Adipose tissue (tissue), 3 donors: ENCODE data around the gene FBXO34. TPM values are rescaled to one million over a fixed set of nuclear protein-coding genes. Genes with fewer than 3 reads are reported as not detected.

ENCODE experiments used
- H3K27ac ChIP-seq: one replicate; pipeline ENCODE4 v1.5.1; 2013; ENCODE audit warnings: low read depth, low read length
- WGBS, 3 donors: extraction: QIAGEN DNeasy Blood & Tissue Kit; methylation state at CpG; one replicate each; pipeline ENCODE4 v1.1.7; 2013; 5-methylcytosine and 5-hydroxymethylcytosine counted together
- polyA plus RNA-seq, 3 donors: library from polyadenylated mRNA; stranded (reverse); fragments of 200-250 nt; gene quantifications; one replicate each; pipeline ENCODE4 v1.2.3, GENCODE V29; 2013
- donor health status: healthy with polysubstance abuse.
- donor health status: Bipolar disorder and iron deficiency.
- donor health status: healthy.

The FBXO34 gene, protein sequence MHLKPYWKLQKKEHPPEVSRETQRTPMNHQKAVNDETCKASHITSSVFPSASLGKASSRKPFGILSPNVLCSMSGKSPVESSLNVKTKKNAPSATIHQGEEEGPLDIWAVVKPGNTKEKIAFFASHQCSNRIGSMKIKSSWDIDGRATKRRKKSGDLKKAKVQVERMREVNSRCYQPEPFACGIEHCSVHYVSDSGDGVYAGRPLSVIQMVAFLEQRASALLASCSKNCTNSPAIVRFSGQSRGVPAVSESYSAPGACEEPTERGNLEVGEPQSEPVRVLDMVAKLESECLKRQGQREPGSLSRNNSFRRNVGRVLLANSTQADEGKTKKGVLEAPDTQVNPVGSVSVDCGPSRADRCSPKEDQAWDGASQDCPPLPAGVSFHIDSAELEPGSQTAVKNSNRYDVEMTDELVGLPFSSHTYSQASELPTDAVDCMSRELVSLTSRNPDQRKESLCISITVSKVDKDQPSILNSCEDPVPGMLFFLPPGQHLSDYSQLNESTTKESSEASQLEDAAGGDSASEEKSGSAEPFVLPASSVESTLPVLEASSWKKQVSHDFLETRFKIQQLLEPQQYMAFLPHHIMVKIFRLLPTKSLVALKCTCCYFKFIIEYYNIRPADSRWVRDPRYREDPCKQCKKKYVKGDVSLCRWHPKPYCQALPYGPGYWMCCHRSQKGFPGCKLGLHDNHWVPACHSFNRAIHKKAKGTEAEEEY
- polyA plus RNA-seq = 1 to 10 TPM; 4.9 to 7.8 (median 6.6) TPM

- 1 to 2% (median 2%) methylated on average over 34 to 49 of the region's 49 CpGs for WGBS, 3 donors
- peak within 1 kb of the TSS; percentile 90 for H3K27ac ChIP-seq
Measured at GRCh38 chr14:55270832-55271571, at the start of gene FBXO34. TSS of gene FBXO34 (plus strand) at chr14:55271421. CDS start at chr14:55350391, 78,970 bp downstream.

DNA sequence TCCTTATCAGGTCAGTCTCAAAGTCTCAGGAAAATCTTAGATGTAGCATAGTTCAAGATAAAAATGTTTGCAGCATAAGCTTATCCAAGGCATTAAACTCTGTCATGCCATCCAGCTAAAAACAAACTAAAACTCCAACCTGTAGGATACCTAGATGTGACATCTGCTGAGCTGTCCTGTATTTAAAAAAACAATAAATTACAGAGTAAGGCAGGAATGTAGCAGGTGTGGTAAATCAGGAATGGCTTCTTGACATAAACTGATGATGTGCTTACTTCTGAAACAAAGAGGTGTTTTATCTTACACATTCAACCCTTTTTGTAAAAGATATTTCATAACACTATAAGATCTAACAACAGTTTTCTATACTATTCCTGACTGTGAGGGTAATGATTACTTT, 49.3 kb upstream of the FBXO34 start:
- no peak overlapping the region for H3K27ac ChIP-seq

DNA sequence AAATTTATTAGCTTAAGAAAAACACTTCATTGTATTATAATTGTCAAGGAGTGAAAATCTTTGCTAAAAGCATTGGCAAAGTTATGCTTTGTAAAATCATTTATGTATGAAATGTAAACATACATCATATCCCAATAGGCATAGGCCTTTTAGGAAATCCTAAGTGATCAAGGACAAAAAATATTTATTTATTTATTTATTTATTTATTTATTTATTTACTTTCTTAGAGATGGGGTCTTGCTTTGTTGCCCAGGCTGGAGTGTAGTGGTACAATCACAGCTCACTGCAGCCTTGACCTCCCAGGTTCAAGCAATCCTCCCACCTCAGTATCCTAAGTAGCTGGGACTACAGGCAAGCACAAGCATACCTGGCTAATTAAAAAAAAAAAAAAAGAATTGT, 47.9 kb upstream of the FBXO34 start:
- H3K27ac ChIP-seq = no peak overlapping the region

GRCh38 chr14:55228261-55228660, 43.0 kb upstream of the FBXO34 start:
- WGBS, 3 donors = 79 to 84% (median 81%) methylated on average over 2 of the region's 2 CpGs
- no peak overlapping the region for H3K27ac ChIP-seq

- no peak overlapping the region for H3K27ac ChIP-seq
- 45 to 56% (median 45%) methylated on average over 3 of the region's 3 CpGs for WGBS, 3 donors
Measured at GRCh38 chr14:55233591-55233990, 37.6 kb upstream of the FBXO34 start.

DNA sequence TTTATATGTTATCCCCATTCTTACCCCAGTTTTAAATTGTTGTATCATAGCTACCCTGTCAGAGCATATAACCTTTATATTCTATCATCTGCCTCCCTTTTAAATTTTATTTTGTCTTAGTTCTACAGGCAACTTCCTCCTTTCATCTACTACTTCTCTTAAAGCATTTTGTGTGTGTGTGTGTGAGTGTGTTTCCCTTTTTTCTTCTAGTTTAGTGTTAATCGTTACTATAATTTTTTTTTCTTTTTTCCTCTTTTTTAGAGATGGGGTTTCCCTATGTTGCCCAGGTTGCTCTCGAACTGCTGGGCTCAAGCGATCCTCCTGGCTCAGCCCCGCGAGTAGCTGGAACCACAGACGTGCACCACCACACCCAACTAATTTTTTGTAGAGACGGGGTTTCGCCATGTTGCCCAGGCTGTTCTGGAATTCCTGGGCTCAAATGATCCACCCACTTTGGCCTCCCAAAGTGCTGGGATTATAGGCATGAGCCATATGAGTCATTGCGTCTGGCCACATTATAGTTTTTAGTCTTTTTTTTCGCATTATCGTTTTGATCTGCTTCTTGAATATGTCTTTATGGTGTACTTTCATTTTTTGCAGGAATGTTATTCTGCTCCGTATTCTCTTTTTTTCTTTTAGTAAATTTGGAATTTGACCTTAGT, 33.1 kb upstream of the FBXO34 start:
- no peak overlapping the region for H3K27ac ChIP-seq
- 65 to 91% (median 72%) methylated on average over 12 of the region's 12 CpGs for WGBS, 3 donors

DNA sequence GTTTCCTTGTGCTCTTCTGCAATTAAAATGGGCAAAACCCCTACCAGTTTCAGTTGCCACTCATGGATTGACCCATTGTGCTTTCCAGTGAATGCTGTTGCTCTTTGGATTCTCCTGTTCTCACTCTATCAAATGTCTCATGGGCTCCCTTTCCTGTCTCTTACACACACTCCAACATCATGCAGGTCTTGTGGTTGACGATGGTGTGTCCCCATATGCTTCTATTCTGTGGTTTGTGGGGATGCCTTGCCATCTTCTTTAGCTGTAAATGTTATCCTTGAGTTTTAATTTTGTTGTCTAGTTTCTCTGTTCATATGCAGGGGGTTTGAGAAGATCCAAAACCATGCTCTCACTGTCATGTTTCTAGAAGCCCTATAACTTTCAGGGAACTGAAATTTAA, 31.9 kb upstream of the FBXO34 start:
- no peak overlapping the region for H3K27ac ChIP-seq
- WGBS, 3 donors = 58 to 75% (median 72%) methylated on average over 1 of the region's 1 CpG

DNA sequence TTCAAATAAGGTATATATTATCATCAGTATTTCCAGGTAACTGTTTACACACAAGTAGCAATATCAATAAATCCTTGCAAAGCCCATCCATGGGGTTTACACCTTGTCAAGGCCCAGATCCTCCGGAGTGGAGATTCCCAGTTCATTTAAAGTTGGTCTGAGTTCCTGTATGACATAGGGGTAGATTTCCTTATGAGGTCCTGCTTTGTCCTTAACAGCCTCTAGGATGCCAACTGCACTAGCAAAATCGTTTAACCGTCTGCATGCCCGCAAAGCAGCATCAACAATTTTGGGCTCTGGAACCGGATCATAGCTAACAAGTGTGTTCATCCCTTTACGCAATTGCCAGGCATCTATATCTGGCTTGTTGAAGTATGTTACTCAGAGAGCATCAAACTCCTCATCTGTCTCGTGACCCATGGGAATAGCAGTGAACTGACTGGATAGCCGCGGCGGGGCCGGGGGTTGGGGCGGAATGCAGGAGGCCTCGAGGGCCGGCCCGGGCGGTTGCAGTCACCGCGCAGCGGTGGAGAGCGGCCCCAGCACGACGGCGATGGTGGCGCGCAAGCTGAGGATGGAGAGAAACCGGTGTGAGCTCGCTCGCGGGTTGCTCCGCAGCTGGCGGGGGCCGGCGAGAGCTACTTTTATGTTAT, 30.6 kb upstream of the FBXO34 start:
- 28 to 46% (median 42%) methylated on average over 33 of the region's 33 CpGs for WGBS, 3 donors
- H3K27ac ChIP-seq = no peak overlapping the region

DNA sequence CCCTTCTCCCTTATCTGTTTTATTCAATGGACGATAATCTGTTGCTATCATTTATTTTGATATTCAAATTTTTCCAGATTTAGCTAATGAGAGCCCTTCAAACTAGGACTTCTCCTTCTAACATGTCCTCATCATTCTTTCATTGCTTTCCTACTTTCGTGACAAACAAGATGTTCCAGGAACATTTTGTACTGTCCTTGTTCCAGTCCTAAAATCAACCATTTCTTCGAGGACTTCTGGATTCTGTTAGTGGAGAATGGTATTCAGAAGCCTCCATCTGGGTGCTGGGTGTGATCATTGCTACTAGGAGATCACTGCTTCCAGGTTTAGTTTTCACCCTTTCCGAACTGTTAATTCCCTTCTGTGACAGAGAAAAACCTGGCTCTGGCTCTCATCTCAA, 29.5 kb upstream of the FBXO34 start:
- WGBS, 3 donors = 76 to 85% (median 83%) methylated on average over 4 of the region's 4 CpGs
- H3K27ac ChIP-seq = no peak overlapping the region

- H3K27ac ChIP-seq = no peak overlapping the region
- 87 to 91% (median 90%) methylated on average over 3 of the region's 3 CpGs for WGBS, 3 donors
Measured at GRCh38 chr14:55243386-55243785, 27.8 kb upstream of the FBXO34 start.

GRCh38 chr14:55243813-55244212, 27.4 kb upstream of the FBXO34 start:
- H3K27ac ChIP-seq = no peak overlapping the region
- 86 to 95% (median 94%) methylated on average over 5 of the region's 5 CpGs for WGBS, 3 donors

DNA sequence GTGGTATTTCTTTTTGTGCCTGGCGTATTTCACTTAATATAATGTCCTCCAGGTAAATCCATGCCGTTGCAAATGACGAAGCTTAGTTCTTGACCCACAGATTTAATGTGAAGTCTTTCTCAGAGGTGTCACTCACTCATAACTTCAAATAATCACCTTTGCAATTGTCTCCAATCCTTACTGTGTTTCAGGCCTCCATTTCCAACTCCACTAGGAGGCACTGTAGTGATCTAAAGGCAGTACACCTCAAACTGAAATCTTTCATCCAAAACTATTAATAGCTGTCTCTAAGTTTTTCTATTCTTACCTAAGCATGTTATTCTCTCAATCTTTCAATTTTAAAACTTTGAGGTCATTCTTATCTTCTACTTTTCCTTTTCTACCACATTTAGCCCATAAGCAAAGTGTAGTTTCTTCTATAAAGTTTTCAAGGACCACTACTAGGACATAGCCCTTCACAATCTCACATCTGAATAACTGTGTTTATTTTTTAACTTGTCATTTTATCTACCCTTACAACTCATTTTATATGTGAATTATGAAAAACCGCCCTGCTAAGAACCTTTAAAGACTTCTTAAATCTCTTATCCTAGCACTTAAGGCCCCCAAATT, 25.5 kb upstream of the FBXO34 start:
- WGBS, 3 donors = 53 to 75% (median 71%) methylated on average over 4 of the region's 4 CpGs
- H3K27ac ChIP-seq = no peak overlapping the region

- no peak overlapping the region for H3K27ac ChIP-seq
- WGBS, 3 donors = 79 to 90% (median 88%) methylated on average over 4 of the region's 4 CpGs
Measured at GRCh38 chr14:55248411-55248810, 22.8 kb upstream of the FBXO34 start.

- 45 to 58% (median 55%) methylated on average over 4 of the region's 4 CpGs for WGBS, 3 donors
- no peak overlapping the region for H3K27ac ChIP-seq
Measured at GRCh38 chr14:55249423-55249822, 21.8 kb upstream of the FBXO34 start.

DNA sequence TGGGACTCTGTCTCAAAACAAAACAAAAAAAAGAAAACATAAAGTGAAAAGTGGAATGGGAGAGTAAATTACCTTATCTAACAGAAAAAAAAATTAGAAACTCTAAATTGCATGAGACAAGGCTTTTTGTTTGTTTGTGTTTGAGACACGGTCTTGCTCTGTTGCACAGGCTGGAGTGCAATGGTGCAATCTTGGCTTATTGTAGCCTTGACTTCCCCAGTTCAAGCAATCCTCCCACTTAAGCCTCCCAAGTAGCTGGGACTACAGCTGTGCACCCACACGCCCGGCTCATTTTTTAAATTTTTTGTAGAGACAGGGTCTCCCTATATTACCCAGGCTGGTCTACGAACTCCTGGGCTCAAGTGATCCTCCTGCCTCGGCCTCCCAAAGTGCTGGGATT, 17.9 kb upstream of the FBXO34 start:
- H3K27ac ChIP-seq = no peak overlapping the region
- 86 to 90% (median 88%) methylated on average over 5 of the region's 5 CpGs for WGBS, 3 donors

- H3K27ac ChIP-seq = no peak overlapping the region
- WGBS, 3 donors = 73 to 82% (median 74%) methylated on average over 1 of the region's 1 CpG
Measured at GRCh38 chr14:55254581-55254980, 16.6 kb upstream of the FBXO34 start.

GRCh38 chr14:55255979-55256378, 15.2 kb upstream of the FBXO34 start:
- WGBS, 3 donors = 49 to 93% (median 86%) methylated on average over 3 of the region's 3 CpGs

GRCh38 chr14:55256586-55256985, 14.6 kb upstream of the FBXO34 start:
- 42 to 56% (median 56%) methylated on average over 6 of the region's 6 CpGs for WGBS, 3 donors
- H3K27ac ChIP-seq = no peak overlapping the region

More at GRCh38 chr14:55255979-55256378, 15.2 kb upstream of the FBXO34 start:
- no peak overlapping the region for H3K27ac ChIP-seq
